Activated effector memory CD4-positive, alpha-beta T cell treated with anti-CD3 and anti-CD28 coated beads, Interleukin-2, amount 50 U/mL, for 16 hours (primary cell): ENCODE measurements around the gene KARS1.

Experiments used
- DNase-seq: peaks from one replicate; pipeline ENCODE4 v3.0.0-alpha.2; 2020

Gene KARS1

GRCh38 chr16:75578725-75579124, 68.7 kb downstream of the KARS1 start:
- DNase-seq: no peak

- DNase-seq: no peak
Observed at GRCh38 chr16:75578212-75578611, 69.3 kb downstream of the KARS1 start.
